Left forelimb (tissue), 1 donor: ENCODE measurements around the gene RBL1.
"Not testable (repeated sequence)": the region's sequence is repeated elsewhere in the genome, so short reads cannot be mapped to it uniquely, and the experiment has no call there.

Experiments used
- DNase-seq: peaks from one replicate; pipeline ENCODE4 v3.0.0-alpha.2; 2018; ENCODE audit warnings: low spot score

Gene RBL1

DNA sequence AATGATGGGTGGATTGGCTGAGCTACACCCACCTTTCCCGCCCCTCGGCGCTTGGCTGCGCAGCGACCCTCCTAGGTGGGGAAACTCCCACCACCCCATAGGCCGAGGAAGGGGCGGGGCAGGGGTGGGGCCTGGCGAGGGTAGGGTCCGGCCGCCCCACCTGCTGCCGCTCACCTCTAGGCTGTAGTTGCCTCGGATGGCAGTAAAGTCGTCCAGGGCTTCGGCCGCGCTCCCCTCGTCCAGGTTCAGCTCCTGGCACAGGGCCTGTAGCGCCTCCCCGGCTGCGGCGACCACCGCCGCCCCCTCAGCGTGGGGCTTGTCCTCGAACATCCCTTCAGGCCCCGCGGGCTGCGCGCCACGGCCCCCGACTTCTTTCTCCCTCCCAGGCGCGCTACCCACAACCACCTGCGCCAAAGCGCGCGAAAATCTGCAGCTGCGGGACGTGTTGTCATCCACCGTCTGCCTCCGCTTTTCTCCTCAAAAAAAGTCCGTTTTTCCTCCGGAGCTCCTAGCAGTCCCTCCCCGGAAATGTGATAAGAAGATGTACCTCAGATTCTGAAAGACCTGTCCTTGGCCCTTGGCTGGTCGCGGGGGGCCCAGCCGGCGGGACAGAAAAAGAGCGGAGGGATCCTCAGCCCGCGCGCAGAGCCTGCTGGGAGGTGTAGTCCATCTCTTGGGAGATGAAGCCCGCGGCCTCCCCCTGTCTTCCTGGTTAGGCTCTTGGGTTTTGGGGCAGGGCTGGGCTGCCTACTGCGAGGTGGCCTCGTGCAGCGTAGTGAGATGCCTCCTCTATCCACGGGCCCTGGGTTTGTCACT, at the start of gene RBL1:
TSS of gene RBL1 (minus strand) at position 399 of the 816 bp plus-strand sequence. CDS start at position 330, 69 bp downstream.
- DNase-seq: peak; percentile 93

GRCh38 chr20:37144856-37145404, 49.1 kb upstream of the RBL1 start:
- no peak for DNase-seq

GRCh38 chr20:37142708-37143107, 46.9 kb upstream of the RBL1 start:
- DNase-seq: no peak

DNA sequence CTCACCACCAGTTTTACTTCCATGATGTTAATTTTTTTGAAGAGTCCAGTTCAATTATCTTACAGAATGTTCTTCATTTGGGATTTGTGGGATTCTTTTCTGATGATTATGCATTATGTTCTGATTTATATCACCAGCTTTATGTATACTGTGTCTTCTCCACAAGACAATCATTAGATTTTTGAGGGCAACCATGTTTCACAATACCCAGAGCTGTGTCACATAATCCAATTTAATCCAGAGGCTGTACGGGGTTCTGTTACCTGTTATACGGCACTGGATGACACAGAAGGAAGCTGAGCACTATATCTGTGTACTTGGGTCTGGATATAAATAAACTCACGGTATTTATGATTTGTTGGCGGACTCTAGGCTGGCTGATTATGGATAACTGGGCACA, 41.8 kb upstream of the RBL1 start:
- no peak for DNase-seq

DNA sequence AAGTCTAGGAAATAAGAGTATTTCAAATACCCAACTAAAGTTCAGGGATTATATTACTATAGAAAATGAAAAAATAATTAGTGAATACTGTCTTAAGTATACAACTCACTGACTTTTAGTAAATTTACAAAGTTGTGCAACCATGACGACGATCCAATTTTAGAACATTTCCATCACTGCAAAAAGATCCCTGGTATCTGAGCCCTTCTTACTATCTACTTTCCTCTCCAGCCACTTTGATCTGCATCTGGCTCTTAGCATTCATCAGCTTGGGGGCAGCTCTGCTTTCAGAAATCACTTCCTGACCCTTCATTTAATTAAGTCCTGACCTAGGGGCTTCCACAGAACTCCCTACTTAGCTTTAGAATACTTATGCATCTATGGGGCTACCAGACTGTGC, 38.2 kb upstream of the RBL1 start:
- no peak for DNase-seq

GRCh38 chr20:37131486-37131885, 35.7 kb upstream of the RBL1 start:
- DNase-seq: no peak

GRCh38 chr20:37128803-37129202, 33.0 kb upstream of the RBL1 start:
- DNase-seq: no peak

GRCh38 chr20:37126290-37126689, 30.5 kb upstream of the RBL1 start:
- DNase-seq: not testable (repeated sequence)

DNA sequence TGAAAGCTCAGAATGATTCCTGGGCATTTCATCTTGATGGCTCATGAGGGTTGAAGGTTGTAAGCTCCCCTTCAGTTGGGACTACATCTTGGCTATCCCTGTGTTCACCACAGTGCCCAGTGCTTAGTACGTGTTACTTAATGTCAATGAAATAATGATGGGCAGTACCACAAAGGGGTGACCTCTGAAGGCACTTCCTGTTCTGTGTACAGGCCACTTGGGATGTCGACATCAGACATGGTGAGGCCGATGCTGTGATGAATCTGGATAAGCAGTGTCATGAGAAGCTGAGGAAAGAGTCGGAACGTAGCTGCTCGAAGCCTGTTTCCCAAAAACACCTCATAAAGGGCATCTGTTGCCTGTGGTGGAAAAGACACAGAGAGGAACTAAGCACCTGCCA, 27.6 kb upstream of the RBL1 start:
- no peak for DNase-seq

- no peak for DNase-seq
These were observed 24.7 kb upstream of the RBL1 start for GRCh38 chr20:37120497-37120896.

DNA sequence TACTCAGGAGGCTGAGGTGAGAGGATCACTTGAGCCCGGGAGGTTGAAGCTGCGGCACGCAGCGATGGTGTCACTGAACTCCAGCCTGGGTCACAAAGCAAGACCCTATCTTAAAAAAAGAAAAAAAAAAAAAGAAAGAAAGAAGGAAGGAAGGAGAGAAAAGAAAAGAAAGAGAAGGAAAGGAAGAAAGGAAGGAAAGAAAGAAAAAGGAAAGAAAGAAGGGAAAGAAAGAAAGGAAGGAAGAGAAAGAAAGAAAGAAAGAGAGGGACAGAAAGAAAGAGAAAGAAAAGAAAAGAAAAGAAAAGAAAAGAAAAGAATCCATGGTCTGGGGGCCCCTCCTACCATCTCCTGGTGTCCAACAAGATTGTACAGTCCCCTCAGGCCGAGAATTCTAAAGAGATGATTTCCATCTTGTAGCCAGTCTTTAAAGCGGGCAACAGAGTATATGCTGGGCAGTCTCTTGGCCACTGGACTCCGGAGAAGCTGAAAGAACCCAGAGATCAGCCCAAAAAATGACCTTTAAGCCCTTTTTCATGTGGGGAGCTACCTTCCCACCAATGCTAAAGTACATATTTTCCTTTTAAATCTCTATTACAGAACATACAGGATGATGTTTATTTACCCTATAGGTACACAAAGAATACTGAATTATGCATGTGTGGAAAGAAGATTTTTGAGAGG, 23.7 kb upstream of the RBL1 start:
- DNase-seq: no peak

DNA sequence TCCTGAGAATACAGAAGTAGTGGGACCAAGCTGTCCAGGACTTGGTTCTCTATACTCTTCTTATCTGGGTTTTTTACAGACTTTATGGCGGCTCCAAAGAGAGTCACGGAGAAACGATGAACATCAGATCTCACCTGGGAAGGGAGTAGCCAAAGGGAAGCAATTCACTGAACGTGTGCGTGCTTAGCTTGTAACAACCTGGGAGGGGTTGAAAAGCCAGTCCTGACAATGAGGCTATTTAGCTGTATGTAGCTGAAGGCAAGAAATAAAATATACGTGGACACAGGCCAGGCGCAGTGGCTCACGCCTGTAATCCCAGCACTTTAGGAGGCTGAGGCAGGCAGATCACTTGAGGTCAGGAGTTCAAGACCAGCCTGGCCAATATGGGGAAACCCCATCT, 18.2 kb upstream of the RBL1 start:
- no peak for DNase-seq

DNA sequence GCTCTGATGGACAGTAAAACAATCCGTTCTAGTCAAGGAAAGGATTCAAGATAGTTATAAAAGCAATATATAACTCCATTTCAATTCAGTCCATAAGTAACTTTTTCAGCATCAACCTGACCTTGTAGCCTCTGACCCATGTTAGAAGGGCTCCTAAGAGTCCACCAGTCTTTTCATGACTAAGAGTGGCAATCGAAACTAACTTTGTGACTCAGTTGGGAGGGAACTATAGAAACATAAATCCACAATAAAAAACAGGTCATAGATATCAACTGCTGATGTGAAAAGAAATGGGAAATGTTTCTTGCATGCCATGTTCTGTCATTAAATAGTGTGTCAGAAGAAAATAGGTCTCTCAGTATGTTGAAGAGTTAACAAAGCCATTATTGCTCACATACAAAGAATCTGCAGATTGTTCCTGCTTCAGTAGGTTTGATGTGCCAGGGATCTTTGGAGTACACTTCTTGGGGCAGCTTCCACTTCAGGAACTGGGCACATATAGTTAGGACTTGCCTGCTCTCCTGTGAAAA, 16.2 kb upstream of the RBL1 start:
- no peak for DNase-seq

DNA sequence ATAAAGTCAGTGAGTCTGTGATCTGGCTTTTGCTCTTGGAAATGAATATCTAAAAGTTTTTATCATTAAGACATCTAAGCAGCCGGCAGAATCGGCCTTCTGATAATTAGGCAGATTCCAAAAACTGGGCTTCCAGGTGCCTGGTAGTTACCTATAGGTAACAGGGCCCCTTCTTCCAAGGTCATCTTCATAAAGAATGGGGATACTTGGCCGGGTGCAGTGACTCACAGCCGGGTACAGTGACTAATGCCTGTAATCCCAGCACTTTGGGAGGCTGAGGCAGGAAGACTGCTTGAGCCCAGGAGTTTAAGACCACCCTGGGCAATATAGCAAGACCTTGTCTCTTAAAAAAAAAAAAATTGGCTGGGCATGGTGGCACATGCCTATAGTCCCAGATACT, 12.9 kb upstream of the RBL1 start:
- DNase-seq: no peak

- no peak for DNase-seq
These were observed 6.8 kb upstream of the RBL1 start for GRCh38 chr20:37102571-37102970.

DNA sequence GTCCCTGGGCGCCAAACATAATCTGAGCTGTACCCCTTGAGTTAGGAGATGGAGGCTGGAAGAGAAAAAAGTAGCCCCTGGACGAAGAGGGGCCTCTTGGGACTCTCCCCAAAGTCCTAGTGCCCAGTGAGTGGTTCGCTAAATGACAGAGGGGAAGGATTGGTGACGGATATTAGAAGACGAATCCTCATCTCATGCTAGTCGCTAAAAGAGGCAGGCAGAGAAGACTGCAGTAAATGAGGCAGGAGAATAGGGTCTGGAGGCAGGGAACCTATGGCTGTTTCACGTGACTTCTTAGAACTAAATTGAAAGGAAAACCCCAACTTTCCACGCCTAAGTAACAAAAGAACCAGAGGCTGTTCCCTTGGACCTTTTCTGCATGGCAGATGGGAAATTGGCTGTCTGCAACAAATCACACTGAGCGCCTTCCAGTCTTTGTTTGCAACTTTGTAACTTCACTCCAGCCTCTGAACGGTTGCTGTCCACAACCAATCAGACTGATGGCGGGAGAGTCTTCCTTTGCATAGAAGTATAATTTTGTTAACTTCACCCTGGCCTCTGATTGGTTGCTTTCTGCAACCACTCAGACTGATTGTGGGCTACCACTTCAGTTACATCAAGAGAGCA, 731 bp upstream of the RBL1 start:
- no peak for DNase-seq

- no peak for DNase-seq
These were observed 644 bp downstream of the RBL1 start for GRCh38 chr20:37095108-37095598.

- no peak for DNase-seq
These were observed 5.4 kb downstream of the RBL1 start for GRCh38 chr20:37090407-37090806.

DNA sequence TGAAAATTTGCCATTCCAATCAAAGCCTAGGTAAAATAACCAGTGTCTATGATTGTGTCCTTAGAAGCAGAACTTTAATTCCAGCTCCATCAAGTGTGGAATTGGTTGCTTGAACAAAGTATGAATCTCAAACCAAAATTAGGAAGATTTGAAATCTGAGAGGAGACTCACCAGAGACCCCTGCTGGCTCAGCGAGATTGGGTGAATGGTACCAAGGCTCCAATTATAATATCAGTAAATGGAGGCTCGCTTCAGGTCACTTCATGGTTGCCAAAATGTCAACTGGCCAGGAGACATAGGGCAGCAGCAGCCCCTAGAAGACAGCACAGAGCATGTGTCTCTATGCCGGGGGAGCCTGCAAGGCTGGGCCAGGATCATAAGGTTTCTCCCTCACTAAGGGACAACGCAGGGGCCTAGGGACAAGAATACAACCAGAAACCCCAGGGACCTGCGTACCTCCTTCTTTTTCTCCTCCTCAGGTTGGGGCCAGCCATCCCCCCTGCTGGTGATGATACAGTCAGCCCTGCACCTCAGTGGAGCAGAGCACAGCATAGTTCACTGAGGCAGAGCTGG, 14.0 kb downstream of the RBL1 start:
- DNase-seq: no peak

GRCh38 chr20:37077009-37077408, 18.8 kb downstream of the RBL1 start:
- DNase-seq: no peak

- DNase-seq: no peak
These were observed 19.7 kb downstream of the RBL1 start for GRCh38 chr20:37075932-37076685.
